Neural progenitor cell (in vitro differentiated cells): ENCODE data around the gene ZNF618.

Experiments used
- CTCF ChIP-seq: fragments of 200-600 bp; sonication (generic); IDR thresholded peaks from 2 replicates; pipeline ENCODE4 v1.5.1; 2017; ENCODE audit warnings: antibody characterized with exemption, mild to moderate bottlenecking
- EZH2 ChIP-seq: fragments of 200-600 bp; sonication (generic); IDR thresholded peaks from 2 replicates; pipeline ENCODE4 v1.6.1; 2017; ENCODE audit warnings: antibody characterized with exemption, mild to moderate bottlenecking, moderate library complexity

- TF ChIP-seq CTCF = no peak
- TF ChIP-seq EZH2 = no peak
Observed at GRCh38 chr9:113995401-113995800, 119.3 kb downstream of the ZNF618 start.
